GM12878 (cell line): ENCODE measurements around the gene RAN. TPM values are rescaled to one million over a fixed set of nuclear protein-coding genes. Genes with fewer than 3 reads are reported as not detected.

Source experiments
- ATF3 ChIP-seq: IDR thresholded peaks from 2 replicates; pipeline ENCODE4 v1.6.1; 2011; ENCODE audit warnings: low read depth, mild to moderate bottlenecking, low read length, moderate library complexity, borderline replicate concordance; ENCODE audit errors: extremely low read depth
- BCLAF1 ChIP-seq: fragments of 450-650 bp; IDR thresholded peaks from 2 replicates; pipeline ENCODE4 v1.6.1; 2017; ENCODE audit warnings: antibody characterized with exemption, mild to moderate bottlenecking, moderate library complexity
- CEBPB ChIP-seq, 2 experiments: fragments of 150-350 bp in 1 of 2; IDR thresholded peaks; 2 replicates each; pipeline ENCODE4 v1.6.1; 2012 to 2014; ENCODE audit warnings: low read depth in 2 of 2, low read length in 2 of 2, borderline replicate concordance in 1 of 2, inconsistent platforms in 1 of 2
- CHD1 ChIP-seq: IDR thresholded peaks from 2 replicates; pipeline ENCODE4 v1.6.1; 2012; ENCODE audit warnings: low read depth, low read length, improper control_type of control experiment
- FOS ChIP-seq: IDR thresholded peaks from 3 replicates; pipeline ENCODE4 v1.6.1; 2011; ENCODE audit warnings: borderline replicate concordance; ENCODE audit not compliant: insufficient read length; ENCODE audit errors: extremely low read depth
- NBN ChIP-seq: fragments of 450-650 bp; IDR thresholded peaks from 2 replicates; pipeline ENCODE4 v1.6.1; 2016
- NR2F1 ChIP-seq: fragments of 450-650 bp; conservative IDR thresholded peaks from 2 replicates; pipeline ENCODE4 v1.6.1; 2017; ENCODE audit warnings: mild to moderate bottlenecking
- PKNOX1 ChIP-seq: fragments of 450-650 bp; IDR thresholded peaks from 2 replicates; pipeline ENCODE4 v1.6.1; 2016; ENCODE audit warnings: mild to moderate bottlenecking
- PRDM15 ChIP-seq: fragments of 450-650 bp; formaldehyde crosslinking; IDR thresholded peaks from 2 replicates; pipeline ENCODE4 v1.4.0; 2020; ENCODE audit warnings: mild to moderate bottlenecking, moderate library complexity
- SUZ12 ChIP-seq: fragments of 200-600 bp; sonication (generic); IDR thresholded peaks from one replicate; pipeline ENCODE4 v1.6.1; 2018; ENCODE audit warnings: antibody characterized with exemption, mild to moderate bottlenecking; ENCODE audit not compliant: unreplicated experiment
- TAF1 ChIP-seq: IDR thresholded peaks from 2 replicates; pipeline ENCODE4 v1.6.1; 2011; ENCODE audit warnings: mild to moderate bottlenecking, low read depth, low read length, borderline replicate concordance
- polyA plus RNA-seq, 11 experiments: library from polyadenylated mRNA; depleted of rRNA in 4 of 11; unstranded in 6 of 11; stranded (reverse) in 5 of 11; fragments of >200 nt; fragmentation: Nextera tagmentation in 4 of 11; fragmentation: Illumina TruSeq in 1 of 11; extraction: Ambion mirVana in 4 of 11; extraction: Trizol in 1 of 11; gene quantifications; 1 replicate in 1 of 11; 2 replicates in 10 of 11; pipeline versions ENCODE4 v1.2.1 to v1.2.3, GENCODE V29; 2011 to 2016; ENCODE audit warnings: inconsistent platforms in 2 of 11, missing spikeins in 2 of 11, low read depth in 1 of 11
- total RNA-seq, 4 experiments: library from RNA; depleted of rRNA in 3 of 4; stranded (reverse); fragments of >200 nt in 3 of 4; fragmentation: Illumina TruSeq in 1 of 4; extraction: Trizol in 1 of 4; gene quantifications; 2 replicates each; pipeline versions ENCODE4 v1.2.1 to v1.2.3, GENCODE V29; 2013 to 2021

RAN gene
- total and polyA plus RNA-seq, 10 of the 15 experiments (the other 5 are each of a cell fraction or from before 2014, with no cell fraction given), result 1,598 to 3,769 (median 2,845) TPM

- TF ChIP-seq BCLAF1, result no peak
- no peak for TF ChIP-seq PRDM15 (CRISPR knock-in tag)
- no peak for TF ChIP-seq SUZ12
- TF ChIP-seq CHD1, result no peak
- TF ChIP-seq TAF1, result no peak
- TF ChIP-seq FOS, result no peak
- no peak for TF ChIP-seq NR2F1
- TF ChIP-seq PKNOX1, result no peak
- TF ChIP-seq ATF3, result no peak
- TF ChIP-seq CEBPB (IDR thresholded peaks at IDR 0.05; ENCODE audit: borderline replicate concordance in 1 of 2, low read depth in 2 of 2, low read length in 2 of 2), result no peak
- TF ChIP-seq NBN, result no peak
Measured at GRCh38 chr12:130856088-130856487, 15.8 kb upstream of the RAN start (continued).
